Measurements from ENCODE around the gene FBXO42.
A peak's percentile ranks its signal among the peaks of the same experiment; 100 is the strongest.
"Not testable (repeated sequence)": the region's sequence is repeated elsewhere in the genome, so short reads cannot be mapped to it uniquely, and the experiment has no call there.

Gene FBXO42

DNA sequence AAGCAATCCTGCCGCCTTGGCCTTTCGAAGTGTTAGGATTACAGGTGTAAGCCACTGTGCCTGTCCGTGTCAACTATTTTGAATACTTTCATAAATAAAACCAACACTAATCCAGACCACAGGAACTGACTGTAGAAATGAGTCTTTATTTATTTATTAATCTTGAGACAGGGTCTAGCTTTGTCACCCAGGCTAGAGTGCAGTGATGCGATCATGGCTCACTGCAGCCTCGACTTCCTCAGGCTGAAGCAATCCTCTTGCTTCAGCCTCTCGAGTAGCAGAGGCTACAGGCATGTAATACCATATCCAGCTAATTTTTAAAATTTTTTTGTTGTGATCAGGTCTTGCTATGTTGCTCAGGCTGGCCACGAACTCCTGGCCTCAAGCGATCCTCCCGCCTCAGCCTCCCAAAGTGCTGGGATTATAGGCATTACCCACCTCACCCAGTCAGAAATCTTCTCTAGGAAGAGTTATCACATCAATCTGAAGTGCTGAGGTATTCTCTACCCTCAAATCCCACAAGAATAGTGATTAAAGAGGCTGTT, 93.6 kb downstream of the FBXO42 start:
- DNase-seq = no peak

DNA sequence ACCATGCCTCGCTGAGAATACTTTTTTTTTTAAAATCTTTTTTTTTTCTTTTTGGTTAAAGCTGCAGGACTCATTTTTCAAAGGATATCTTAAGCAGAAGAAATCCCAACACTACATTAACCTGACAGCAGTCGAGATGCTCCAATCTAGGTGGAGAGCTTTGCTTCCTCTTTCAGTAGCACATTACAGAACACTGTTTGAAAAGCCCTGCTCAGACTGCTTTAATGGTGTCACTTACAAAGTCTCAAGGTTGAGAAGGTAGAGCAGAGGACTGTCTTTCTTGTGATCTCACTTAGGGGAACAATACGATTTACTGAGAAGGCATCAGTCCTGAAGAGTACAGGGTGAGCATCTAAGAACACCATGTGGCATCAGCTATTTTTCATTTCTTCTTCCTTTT, 94.3 kb downstream of the FBXO42 start:
- no peak for DNase-seq

DNA sequence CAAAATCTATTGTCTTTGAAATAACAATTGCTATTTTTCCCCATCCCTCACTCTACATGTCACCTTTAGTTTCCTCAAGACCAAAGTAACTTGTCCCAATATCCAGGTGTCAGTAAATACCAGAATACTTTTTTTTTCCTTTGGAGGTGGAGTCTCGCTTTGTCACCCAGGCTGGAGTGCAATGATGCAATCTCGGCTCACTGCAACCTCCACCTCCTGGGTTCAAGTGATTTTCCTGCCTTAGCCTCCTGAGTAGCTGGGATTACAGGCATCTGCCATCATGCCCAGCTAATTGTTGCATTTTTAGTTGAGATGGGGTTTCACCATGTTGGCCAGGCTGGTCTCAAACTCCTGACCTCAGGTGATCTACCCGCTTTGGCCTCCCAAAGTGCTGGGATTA, 94.7 kb downstream of the FBXO42 start:
- DNase-seq = not testable (repeated sequence)

DNA sequence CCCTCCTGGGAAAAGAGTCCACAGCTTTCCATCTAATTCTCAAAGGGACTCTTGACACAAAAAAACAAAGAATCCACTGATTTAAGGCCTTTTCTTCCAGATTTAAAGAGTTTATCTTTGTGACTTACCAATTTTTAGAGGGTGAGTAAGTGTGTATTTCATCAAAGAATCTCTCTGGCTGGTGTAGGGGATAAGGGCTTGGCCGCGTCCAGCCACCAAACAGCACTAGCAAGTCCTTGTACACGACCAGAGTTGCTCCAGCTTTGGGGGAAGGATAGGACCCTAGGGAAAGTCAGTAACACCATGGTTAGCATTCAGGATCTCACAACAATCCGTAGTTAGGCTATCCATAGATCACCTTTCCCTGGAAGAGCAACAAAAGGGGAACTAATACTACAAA, 95.8 kb downstream of the FBXO42 start:
- DNase-seq = no peak

GRCh38 chr1:16254263-16254928, 97.9 kb downstream of the FBXO42 start:
- no peak for DNase-seq

DNA sequence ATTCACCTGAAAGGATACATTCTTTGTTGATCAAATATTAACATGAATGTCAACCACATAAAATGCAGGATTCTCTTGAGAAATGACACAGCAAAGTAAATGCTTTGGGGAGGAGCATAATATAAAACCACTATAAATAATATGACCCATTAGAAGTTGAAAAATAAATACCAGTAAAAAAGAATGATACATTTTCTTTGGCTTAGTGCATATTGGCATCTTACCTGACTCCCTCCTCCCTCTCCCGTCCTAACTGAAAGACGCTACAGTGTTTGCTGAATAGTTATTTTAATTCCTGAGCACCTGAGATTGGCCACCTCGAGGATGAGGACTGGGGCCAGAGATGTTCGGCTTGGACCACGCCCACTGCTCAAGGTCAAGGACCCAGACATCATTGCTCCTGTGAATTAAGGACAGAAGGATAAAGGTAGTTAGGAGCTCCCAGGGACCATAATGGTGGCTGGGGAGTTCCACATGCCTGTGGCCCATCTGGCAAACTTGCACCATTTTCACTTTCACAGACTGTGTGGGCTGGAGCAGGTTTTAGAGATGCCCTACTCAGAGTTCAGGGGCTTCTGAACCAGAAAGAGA, 98.9 kb downstream of the FBXO42 start:
- no peak for DNase-seq

GRCh38 chr1:16252912-16253311, 99.4 kb downstream of the FBXO42 start:
- DNase-seq = no peak

- no peak for DNase-seq
Observed at GRCh38 chr1:16251381-16251780, 100.9 kb downstream of the FBXO42 start.

GRCh38 chr1:16250524-16251251, 101.6 kb downstream of the FBXO42 start:
- DNase-seq = no peak

- no peak for DNase-seq
Observed at GRCh38 chr1:16249596-16250241, 102.6 kb downstream of the FBXO42 start.

DNA sequence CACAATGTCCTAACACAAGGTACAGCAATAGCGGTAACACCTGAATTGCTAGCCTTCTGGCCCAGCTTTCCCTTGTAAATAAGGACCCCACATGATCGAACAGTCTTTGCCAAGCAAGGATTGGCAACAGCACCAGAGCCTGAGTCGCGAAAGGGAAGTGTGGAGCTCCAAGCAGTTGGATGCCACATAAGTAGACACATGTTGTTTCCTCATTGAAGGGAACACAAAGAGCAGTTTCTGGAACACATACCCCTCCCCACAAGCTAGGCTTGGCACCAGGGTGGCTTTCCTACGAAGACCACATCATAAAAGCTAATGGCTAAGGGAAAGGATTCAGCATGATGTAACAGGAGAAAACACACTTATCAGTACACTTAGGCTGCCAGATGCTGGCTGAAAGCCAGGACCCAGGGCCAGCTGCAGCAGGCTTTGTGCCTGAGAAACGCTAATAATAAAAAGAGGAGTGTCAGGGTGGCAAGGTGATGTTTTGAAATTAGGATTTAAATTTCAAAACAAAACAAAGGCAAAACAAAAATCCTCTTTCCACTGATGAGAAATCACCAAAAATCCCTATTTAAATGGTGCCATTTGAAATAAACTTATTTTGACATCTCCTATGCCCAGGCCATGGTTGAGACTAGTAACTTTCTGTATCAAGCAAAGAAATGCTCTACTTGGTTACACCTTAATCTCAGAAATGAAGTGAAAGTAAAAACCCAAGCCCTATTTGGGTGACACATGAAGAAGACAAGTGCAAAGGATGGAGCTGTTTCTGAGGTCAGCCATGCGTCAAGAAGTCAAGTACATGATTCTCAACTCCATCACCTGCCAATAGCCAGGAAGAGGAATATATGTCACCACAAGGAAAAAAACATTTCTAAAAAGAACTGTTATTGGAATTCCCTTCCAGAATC, 103.4 kb downstream of the FBXO42 start:
- DNase-seq = no peak

GRCh38 chr1:16248007-16248436, 104.3 kb downstream of the FBXO42 start:
- no peak for DNase-seq

DNA sequence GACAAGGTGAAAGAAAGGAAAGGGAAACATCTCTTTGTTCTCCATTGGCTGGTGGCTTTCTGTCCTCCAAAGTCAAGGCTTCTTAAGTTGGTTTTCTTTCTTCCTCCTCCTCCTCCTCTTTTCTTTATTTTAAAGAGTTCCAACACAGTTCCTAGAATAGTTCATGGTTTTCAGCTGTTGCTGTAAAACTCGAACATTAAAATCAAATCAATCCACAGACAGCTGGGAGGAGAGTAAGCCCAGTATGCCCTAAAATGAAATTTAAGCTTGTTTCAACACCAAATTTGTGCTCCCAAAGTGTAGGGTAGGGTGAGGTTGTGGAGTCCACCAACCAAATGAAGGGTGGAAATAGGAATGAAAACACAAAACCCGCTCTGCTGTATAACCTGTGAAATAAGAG, 104.8 kb downstream of the FBXO42 start:
- no peak for DNase-seq

- DNase-seq = no peak
Observed at GRCh38 chr1:16246961-16247360, 105.3 kb downstream of the FBXO42 start.

GRCh38 chr1:16246239-16246638, 106.0 kb downstream of the FBXO42 start:
- DNase-seq = not testable (repeated sequence)

DNA sequence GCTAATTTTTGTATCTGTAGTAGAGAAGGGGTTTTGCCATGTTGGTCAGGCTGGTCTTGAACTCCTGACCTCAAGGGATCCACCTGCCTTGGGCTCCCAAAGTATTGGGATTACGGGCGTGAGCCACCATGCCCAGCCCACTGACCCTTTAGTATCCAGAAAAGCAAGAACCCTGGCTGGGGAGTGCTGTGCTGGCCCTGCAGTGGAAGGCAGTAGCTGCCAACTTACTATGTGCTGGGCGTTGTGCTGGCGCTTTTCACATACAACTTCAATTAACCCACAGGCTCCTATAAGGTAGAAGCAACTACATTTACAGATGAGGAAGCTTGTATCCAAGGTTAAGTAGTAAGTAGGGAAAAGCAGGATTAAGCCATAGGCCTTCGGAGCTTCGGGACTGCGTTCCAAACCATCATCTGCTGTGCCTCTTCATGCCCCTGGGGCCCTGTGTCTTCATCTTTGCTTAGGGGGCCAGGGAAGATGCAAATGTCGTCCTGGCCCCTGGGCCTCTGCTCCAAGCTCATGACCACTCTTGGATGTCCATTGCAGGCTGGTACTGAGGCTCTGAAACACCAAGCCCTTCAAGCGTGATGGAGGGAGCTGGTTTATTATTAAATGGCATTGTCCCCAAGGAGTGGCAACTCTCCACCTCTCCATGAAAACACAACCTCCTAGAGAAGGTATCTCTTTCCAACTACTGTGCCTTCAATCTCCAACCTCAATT, 106.6 kb downstream of the FBXO42 start:
- DNase-seq = no peak

GRCh38 chr1:16244650-16245285, 107.5 kb downstream of the FBXO42 start:
- no peak for DNase-seq

DNA sequence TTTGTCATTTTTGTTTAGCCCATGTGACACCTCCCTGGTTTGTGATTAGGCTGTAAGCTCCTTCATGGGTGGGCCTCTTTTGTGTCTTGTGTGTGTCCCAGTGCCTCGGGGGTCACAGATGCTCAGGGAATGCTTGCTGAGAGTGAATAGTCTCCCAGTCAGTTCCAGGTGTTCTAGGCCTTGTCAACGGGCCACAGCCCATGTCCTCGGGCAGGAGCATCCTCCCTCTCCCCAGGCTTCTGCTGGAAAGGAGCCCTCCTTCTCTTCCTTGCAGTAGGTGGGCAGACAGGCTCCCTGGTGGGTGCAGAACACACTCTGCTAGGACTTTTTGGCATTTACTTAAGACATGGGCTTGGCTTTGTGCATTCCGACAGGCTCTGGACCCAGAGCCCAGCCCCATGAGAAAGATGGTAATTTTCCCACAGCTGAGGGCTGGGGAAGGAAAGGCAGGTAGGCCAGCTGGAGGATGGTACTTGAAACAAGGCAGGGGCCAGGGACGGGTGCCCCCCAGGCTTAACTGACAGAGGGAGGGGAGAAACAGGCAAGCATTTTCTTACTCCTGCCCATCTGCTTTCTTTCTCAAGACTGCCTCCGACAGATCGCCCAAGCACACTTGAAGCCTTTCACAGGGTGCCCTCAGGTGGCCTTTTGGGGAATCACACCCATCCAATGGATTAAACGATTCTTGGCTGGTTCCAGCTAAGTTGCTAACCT, 108.2 kb downstream of the FBXO42 start:
- peak; percentile 81 for DNase-seq

GRCh38 chr1:16243215-16243610, 109.1 kb downstream of the FBXO42 start:
- no peak for DNase-seq

DNA sequence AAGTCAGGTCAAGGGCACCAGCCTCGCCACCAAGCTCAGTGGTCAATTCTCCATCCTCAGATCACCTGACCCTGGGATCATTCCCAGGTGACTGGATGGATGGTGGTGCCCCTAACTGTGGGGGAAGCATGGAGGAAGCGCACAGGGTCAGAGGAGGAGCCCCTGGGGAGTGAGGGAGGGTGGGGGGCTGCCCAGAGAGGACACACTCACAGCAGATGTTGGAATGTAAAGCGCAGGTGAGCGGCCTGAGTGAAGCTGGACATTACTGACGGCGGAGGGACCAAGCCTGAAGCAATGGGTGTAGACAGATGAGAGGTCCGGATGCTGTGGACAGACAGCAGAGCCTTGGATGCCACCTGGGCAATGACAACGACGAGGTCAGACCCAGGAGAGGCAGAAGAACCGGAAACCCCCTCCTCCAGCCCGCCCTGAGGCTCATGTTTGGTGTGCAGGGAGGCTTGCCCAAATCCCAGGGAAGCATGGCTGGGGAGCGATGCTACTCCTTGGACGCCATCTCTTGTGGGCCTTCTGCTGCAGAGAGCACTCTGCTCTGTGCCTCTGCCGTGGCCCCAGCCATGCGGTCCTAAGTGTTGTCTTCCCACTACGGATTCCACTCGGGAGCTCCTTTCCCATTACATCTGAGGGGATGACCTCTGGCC, 109.6 kb downstream of the FBXO42 start:
- no peak for DNase-seq

All from CD4-positive, alpha-beta T cell treated with Interleukin-10 for 1 hour (primary cell).